Liver (tissue), 3 donors: ENCODE results near the gene TMEM222.

ENCODE experiments used
- GABPA ChIP-seq, 2 donors: IDR thresholded peaks in 1 of 2; conservative IDR thresholded peaks in 1 of 2; 2 replicates each; pipeline ENCODE4 v1.6.1; 2016; ENCODE audit warnings: antibody characterized with exemption in 2 of 2, mild to moderate bottlenecking in 1 of 2, moderate library complexity in 1 of 2
- JUND ChIP-seq, 2 donors: IDR thresholded peaks; 2 replicates each; pipeline ENCODE4 v1.6.1; 2016; ENCODE audit warnings: antibody characterized with exemption in 2 of 2
- RAD21 ChIP-seq, 2 donors: IDR thresholded peaks; 2 replicates each; pipeline ENCODE4 v1.6.1; 2016; ENCODE audit warnings: antibody characterized with exemption in 2 of 2, mild to moderate bottlenecking in 2 of 2
- RXRA ChIP-seq, 2 donors: IDR thresholded peaks; 2 replicates each; pipeline ENCODE4 v1.6.1; 2017 to 2018; ENCODE audit warnings: antibody characterized with exemption in 2 of 2, mild to moderate bottlenecking in 1 of 2
- YY1 ChIP-seq: IDR thresholded peaks from 2 replicates; pipeline ENCODE4 v1.6.1; 2016; ENCODE audit warnings: antibody characterized with exemption, mild to moderate bottlenecking
- TF ChIP-seq, protein P1 (sequence below): fragments of 150-350 bp; IDR thresholded peaks from 2 replicates; pipeline ENCODE4 v1.5.1; 2017; ENCODE audit warnings: improper control_type of control experiment, low read depth, low read length; ENCODE audit not compliant: missing input control
- TF ChIP-seq, protein P2 (sequence below): IDR thresholded peaks from 2 replicates; pipeline ENCODE4 v1.6.1; 2016; ENCODE audit warnings: antibody characterized with exemption
- TF ChIP-seq, protein P3 (sequence below): IDR thresholded peaks from 2 replicates; pipeline ENCODE4 v1.6.1; 2016; ENCODE audit warnings: antibody characterized with exemption
- donor health status: healthy.
- donor health status: healthy.

DNA sequence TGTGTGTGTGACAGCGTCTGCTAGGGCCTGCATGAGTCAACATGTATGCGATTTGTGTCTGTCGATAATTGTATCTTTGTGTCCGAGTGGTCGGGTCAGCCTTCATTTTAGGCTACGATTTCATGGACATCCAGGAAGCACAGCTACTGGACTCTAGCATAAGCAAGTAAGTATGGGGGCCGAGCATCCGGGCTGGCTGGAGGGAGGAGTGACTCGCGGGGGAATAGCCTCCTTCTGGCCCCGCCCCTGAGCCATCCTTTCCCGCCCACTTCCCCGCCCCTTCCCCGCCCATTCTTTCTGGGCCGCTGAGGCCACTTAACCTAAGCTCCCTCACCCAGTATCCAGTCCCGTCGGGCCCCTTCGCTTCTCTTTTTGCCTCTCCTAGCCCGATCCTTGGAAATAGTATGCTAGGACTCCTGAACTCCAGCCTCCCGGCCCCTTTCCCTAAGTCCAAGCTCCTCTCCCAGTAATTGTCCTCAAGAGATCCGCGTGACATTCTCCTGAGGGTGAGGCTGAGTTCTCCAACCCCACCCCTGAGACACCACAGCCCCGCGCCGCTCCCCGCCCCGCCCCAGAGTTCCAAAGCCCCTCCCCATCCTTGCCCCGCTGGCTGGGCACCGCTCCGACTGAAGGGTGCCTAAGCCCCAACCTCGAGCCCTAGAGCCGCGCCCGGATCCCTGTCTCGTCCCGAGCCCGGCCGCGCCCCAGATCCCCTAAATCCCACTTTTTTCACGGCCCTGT is 43.6 kb downstream of the TMEM222 start:
- TF ChIP-seq RXRA (IDR thresholded peaks at IDR 0.05) (peak in 1 of 2 donors; percentile 22), GABPA (IDR thresholded peaks at IDR 0.05 in 1 of 2, conservative IDR thresholded peaks at IDR 0.05 in 1 of 2) (no peak), RAD21 (IDR thresholded peaks at IDR 0.05) (no peak), YY1 (no peak), JUND (IDR thresholded peaks at IDR 0.05) (no peak)
- TF ChIP-seq, protein P1, sequence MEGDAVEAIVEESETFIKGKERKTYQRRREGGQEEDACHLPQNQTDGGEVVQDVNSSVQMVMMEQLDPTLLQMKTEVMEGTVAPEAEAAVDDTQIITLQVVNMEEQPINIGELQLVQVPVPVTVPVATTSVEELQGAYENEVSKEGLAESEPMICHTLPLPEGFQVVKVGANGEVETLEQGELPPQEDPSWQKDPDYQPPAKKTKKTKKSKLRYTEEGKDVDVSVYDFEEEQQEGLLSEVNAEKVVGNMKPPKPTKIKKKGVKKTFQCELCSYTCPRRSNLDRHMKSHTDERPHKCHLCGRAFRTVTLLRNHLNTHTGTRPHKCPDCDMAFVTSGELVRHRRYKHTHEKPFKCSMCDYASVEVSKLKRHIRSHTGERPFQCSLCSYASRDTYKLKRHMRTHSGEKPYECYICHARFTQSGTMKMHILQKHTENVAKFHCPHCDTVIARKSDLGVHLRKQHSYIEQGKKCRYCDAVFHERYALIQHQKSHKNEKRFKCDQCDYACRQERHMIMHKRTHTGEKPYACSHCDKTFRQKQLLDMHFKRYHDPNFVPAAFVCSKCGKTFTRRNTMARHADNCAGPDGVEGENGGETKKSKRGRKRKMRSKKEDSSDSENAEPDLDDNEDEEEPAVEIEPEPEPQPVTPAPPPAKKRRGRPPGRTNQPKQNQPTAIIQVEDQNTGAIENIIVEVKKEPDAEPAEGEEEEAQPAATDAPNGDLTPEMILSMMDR, result no peak
- TF ChIP-seq, protein P2, sequence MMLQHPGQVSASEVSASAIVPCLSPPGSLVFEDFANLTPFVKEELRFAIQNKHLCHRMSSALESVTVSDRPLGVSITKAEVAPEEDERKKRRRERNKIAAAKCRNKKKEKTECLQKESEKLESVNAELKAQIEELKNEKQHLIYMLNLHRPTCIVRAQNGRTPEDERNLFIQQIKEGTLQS, result no peak
- TF ChIP-seq, protein P3, sequence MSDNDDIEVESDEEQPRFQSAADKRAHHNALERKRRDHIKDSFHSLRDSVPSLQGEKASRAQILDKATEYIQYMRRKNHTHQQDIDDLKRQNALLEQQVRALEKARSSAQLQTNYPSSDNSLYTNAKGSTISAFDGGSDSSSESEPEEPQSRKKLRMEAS, result no peak
